ENCODE measurements around the gene GPR150. TPM values are rescaled to one million over a fixed set of nuclear protein-coding genes. Genes with fewer than 3 reads are reported as not detected.
A peak's percentile ranks its signal among the peaks of the same experiment; 100 is the strongest.

Gene GPR150
- total RNA-seq, 2 donors from 2014 or later, result 0.27 to 0.52 TPM

GRCh38 chr5:95664204-95664786, 44.4 kb downstream of the GPR150 start:
- intact Hi-C loops (cut with DNase I), result loop anchor here (5.0 to 10.0 kb wide), 3 partner anchors 71 to 183 kb away; partner anchors contain the start of gene RHOBTB3
- H3K27ac ChIP-seq, result no peak overlapping the region
- no peak overlapping the region for H3K4me3 ChIP-seq
- peak; percentile 81 for TF ChIP-seq CTCF (IDR thresholded peaks at IDR 0.05)
- no peaks in the 10 kb centered on the region for H3K4me1 ChIP-seq
- H3K9me3 ChIP-seq, result no peaks in the 10 kb centered on the region
- peak; percentile 38 for DNase-seq
- no peaks in the 10 kb centered on the region for H3K36me3 ChIP-seq
- H3K27me3 ChIP-seq, result no peaks in the 10 kb centered on the region
- H3K9ac ChIP-seq (ENCODE audit: low read depth in 2 of 2, low read length in 2 of 2), result peak overlapping the region in 1 of 2 donors; percentile 6

GRCh38 chr5:95667061-95667618, 47.3 kb downstream of the GPR150 start:
- H3K36me3 ChIP-seq, result no peaks in the 10 kb centered on the region
- H3K9ac ChIP-seq (ENCODE audit: low read depth in 2 of 2, low read length in 2 of 2), result no peak overlapping the region
- H3K27ac ChIP-seq, result no peak overlapping the region
- no peaks in the 10 kb centered on the region for H3K4me1 ChIP-seq
- no peaks in the 10 kb centered on the region for H3K27me3 ChIP-seq
- TF ChIP-seq CTCF (IDR thresholded peaks at IDR 0.05), result no peak
- intact Hi-C loops (cut with DNase I), result loop anchor here (10.0 kb wide), 1 partner anchor 68 kb away; the partner anchor contains the start of gene RHOBTB3
- DNase-seq, result no peak
- H3K4me3 ChIP-seq, result no peak overlapping the region
- no peaks in the 10 kb centered on the region for H3K9me3 ChIP-seq

GRCh38 chr5:95667678-95668077, 47.8 kb downstream of the GPR150 start:
- no peak overlapping the region for H3K9ac ChIP-seq (ENCODE audit: low read depth in 2 of 2, low read length in 2 of 2)
- intact Hi-C loops (cut with DNase I), result loop anchor here (10.0 kb wide), 1 partner anchor 67 kb away; the partner anchor contains the start of gene RHOBTB3
- H3K4me1 ChIP-seq, result no peaks in the 10 kb centered on the region
- no peaks in the 10 kb centered on the region for H3K36me3 ChIP-seq
- H3K9me3 ChIP-seq, result no peaks in the 10 kb centered on the region
- H3K27me3 ChIP-seq, result no peaks in the 10 kb centered on the region
- DNase-seq, result no peak
- TF ChIP-seq CTCF (IDR thresholded peaks at IDR 0.05), result no peak
- no peak overlapping the region for H3K27ac ChIP-seq
- no peak overlapping the region for H3K4me3 ChIP-seq

- no peak for TF ChIP-seq CTCF (IDR thresholded peaks at IDR 0.05)
- Histone ChIP-seq H3K27ac (no peak overlapping the region), H3K36me3 (no peaks in the 10 kb centered on the region), H3K27me3 (no peaks in the 10 kb centered on the region), H3K4me3 (no peak overlapping the region), H3K9ac (ENCODE audit: low read depth in 2 of 2, low read length in 2 of 2) (no peak overlapping the region), H3K9me3 (no peaks in the 10 kb centered on the region), H3K4me1 (no peaks in the 10 kb centered on the region)
- no peak for DNase-seq
- intact Hi-C loops (cut with DNase I), result loop anchor here (10.0 kb wide), 1 partner anchor 67 kb away; the partner anchor contains the start of gene RHOBTB3
Observed at GRCh38 chr5:95668216-95668615, 48.3 kb downstream of the GPR150 start.

GRCh38 chr5:95668728-95669127, 48.8 kb downstream of the GPR150 start:
- Histone ChIP-seq H3K9me3 (no peaks in the 10 kb centered on the region), H3K4me1 (no peaks in the 10 kb centered on the region), H3K27me3 (no peaks in the 10 kb centered on the region), H3K36me3 (no peaks in the 10 kb centered on the region), H3K9ac (ENCODE audit: low read depth in 2 of 2, low read length in 2 of 2) (no peak overlapping the region), H3K27ac (no peak overlapping the region), H3K4me3 (no peak overlapping the region)
- intact Hi-C loops (cut with DNase I), result loop anchor here (10.0 kb wide), 1 partner anchor 66 kb away; the partner anchor contains the start of gene RHOBTB3
- TF ChIP-seq CTCF (IDR thresholded peaks at IDR 0.05), result no peak
- DNase-seq, result no peak

Data from colonic mucosa (tissue), 4 donors.